Neural progenitor cell (in vitro differentiated cells): ENCODE measurements around the gene PRXL2A.

Experiments used
- CTCF ChIP-seq: fragments of 200-600 bp; sonication (generic); IDR thresholded peaks from 2 replicates; pipeline ENCODE4 v1.5.1; 2017; ENCODE audit warnings: antibody characterized with exemption, mild to moderate bottlenecking
- EZH2 ChIP-seq: fragments of 200-600 bp; sonication (generic); IDR thresholded peaks from 2 replicates; pipeline ENCODE4 v1.6.1; 2017; ENCODE audit warnings: antibody characterized with exemption, mild to moderate bottlenecking, moderate library complexity

- TF ChIP-seq CTCF (no peak), EZH2 (no peak)
Observed at GRCh38 chr10:80449520-80449919, 41.2 kb downstream of the PRXL2A start.
